ENCODE data around the gene C1orf87.

The C1orf87 gene

DNA sequence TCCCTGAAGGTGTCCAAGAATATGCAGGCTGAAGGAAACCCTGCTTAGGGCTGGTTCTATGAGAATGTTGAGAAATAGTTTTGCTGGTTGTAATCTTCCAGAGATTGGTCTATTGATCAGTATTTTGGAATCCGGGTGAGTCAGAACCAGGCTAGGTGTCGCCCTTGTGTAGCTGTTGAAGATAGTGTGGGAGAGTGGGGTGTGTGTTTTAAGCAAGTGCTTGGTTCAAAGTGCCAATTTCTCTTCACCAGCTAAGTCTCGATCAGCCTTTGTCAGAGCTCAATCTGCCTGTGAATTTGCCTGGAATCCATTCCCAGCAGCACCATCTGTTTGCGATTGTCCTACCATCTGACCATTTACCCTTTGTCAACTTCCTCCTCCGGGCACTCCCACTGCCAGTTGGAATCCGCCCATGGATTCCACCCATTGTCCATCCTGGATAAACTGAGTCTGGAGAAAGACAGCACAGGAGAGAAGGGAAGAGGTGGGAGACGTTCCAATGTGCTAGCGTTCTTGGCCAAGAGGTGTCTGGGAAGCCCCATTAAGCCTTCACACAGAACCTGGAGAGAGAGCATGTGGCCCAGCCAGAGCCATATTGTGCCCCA, 87.6 kb downstream of the C1orf87 start:
- Histone ChIP-seq H3K27me3 (ENCODE audit: insufficient read depth, poor library complexity, severe bottlenecking) (no peaks in the 10 kb centered on the region), H3K27ac (replicated peaks) (no peak overlapping the region), H3K4me3 (replicated peaks; ENCODE audit: insufficient read depth, low read length) (no peak overlapping the region)
- TF ChIP-seq POLR2AphosphoS5 (IDR thresholded peaks at IDR 0.05; ENCODE audit: low read depth) = no peak
- no peak for TF ChIP-seq SPI1 (IDR thresholded peaks at IDR 0.05; ENCODE audit: borderline replicate concordance, low read depth)
- TF ChIP-seq, protein P1, sequence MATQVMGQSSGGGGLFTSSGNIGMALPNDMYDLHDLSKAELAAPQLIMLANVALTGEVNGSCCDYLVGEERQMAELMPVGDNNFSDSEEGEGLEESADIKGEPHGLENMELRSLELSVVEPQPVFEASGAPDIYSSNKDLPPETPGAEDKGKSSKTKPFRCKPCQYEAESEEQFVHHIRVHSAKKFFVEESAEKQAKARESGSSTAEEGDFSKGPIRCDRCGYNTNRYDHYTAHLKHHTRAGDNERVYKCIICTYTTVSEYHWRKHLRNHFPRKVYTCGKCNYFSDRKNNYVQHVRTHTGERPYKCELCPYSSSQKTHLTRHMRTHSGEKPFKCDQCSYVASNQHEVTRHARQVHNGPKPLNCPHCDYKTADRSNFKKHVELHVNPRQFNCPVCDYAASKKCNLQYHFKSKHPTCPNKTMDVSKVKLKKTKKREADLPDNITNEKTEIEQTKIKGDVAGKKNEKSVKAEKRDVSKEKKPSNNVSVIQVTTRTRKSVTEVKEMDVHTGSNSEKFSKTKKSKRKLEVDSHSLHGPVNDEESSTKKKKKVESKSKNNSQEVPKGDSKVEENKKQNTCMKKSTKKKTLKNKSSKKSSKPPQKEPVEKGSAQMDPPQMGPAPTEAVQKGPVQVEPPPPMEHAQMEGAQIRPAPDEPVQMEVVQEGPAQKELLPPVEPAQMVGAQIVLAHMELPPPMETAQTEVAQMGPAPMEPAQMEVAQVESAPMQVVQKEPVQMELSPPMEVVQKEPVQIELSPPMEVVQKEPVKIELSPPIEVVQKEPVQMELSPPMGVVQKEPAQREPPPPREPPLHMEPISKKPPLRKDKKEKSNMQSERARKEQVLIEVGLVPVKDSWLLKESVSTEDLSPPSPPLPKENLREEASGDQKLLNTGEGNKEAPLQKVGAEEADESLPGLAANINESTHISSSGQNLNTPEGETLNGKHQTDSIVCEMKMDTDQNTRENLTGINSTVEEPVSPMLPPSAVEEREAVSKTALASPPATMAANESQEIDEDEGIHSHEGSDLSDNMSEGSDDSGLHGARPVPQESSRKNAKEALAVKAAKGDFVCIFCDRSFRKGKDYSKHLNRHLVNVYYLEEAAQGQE (IDR thresholded peaks at IDR 0.05; ENCODE audit: insufficient replicate concordance, low read depth) = no peak
- TF ChIP-seq, protein P2, sequence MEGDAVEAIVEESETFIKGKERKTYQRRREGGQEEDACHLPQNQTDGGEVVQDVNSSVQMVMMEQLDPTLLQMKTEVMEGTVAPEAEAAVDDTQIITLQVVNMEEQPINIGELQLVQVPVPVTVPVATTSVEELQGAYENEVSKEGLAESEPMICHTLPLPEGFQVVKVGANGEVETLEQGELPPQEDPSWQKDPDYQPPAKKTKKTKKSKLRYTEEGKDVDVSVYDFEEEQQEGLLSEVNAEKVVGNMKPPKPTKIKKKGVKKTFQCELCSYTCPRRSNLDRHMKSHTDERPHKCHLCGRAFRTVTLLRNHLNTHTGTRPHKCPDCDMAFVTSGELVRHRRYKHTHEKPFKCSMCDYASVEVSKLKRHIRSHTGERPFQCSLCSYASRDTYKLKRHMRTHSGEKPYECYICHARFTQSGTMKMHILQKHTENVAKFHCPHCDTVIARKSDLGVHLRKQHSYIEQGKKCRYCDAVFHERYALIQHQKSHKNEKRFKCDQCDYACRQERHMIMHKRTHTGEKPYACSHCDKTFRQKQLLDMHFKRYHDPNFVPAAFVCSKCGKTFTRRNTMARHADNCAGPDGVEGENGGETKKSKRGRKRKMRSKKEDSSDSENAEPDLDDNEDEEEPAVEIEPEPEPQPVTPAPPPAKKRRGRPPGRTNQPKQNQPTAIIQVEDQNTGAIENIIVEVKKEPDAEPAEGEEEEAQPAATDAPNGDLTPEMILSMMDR (IDR thresholded peaks at IDR 0.05; ENCODE audit: insufficient read depth, low read length) = no peak
- TF ChIP-seq GABPA (IDR thresholded peaks at IDR 0.05; ENCODE audit: low read depth) = no peak
- DNase-seq (ENCODE audit: low read depth in 1 of 2, low spot score in 1 of 2) = no peak

- TF ChIP-seq POLR2AphosphoS5 (IDR thresholded peaks at IDR 0.05; ENCODE audit: low read depth) (no peak), GABPA (IDR thresholded peaks at IDR 0.05; ENCODE audit: low read depth) (no peak), SPI1 (IDR thresholded peaks at IDR 0.05; ENCODE audit: borderline replicate concordance, low read depth) (no peak)
- TF ChIP-seq, protein P2 (IDR thresholded peaks at IDR 0.05; ENCODE audit: insufficient read depth, low read length) = no peak
- TF ChIP-seq, protein P1 (IDR thresholded peaks at IDR 0.05; ENCODE audit: insufficient replicate concordance, low read depth) = no peak
Observed at GRCh38 chr1:59979666-59980065, 93.9 kb downstream of the C1orf87 start.

GRCh38 chr1:59978511-59978910, 95.1 kb downstream of the C1orf87 start:
- DNase-seq (ENCODE audit: low read depth in 1 of 2, low spot score in 1 of 2) = no peak
- TF ChIP-seq, protein P1 (IDR thresholded peaks at IDR 0.05; ENCODE audit: insufficient replicate concordance, low read depth) = no peak
- TF ChIP-seq, protein P2 (IDR thresholded peaks at IDR 0.05; ENCODE audit: insufficient read depth, low read length) = no peak
- no peak for TF ChIP-seq SPI1 (IDR thresholded peaks at IDR 0.05; ENCODE audit: borderline replicate concordance, low read depth)
- no peak for TF ChIP-seq GABPA (IDR thresholded peaks at IDR 0.05; ENCODE audit: low read depth)
- TF ChIP-seq POLR2AphosphoS5 (IDR thresholded peaks at IDR 0.05; ENCODE audit: low read depth) = no peak

More at GRCh38 chr1:59979666-59980065, 93.9 kb downstream of the C1orf87 start:
- Histone ChIP-seq H3K27me3 (ENCODE audit: insufficient read depth, poor library complexity, severe bottlenecking) (no peaks in the 10 kb centered on the region), H3K4me3 (replicated peaks; ENCODE audit: insufficient read depth, low read length) (no peak overlapping the region), H3K27ac (replicated peaks) (no peak overlapping the region)
- no peak for DNase-seq (ENCODE audit: low read depth in 1 of 2, low spot score in 1 of 2)

More at GRCh38 chr1:59978511-59978910, 95.1 kb downstream of the C1orf87 start:
- H3K4me3 ChIP-seq (replicated peaks; ENCODE audit: insufficient read depth, low read length) = no peak overlapping the region
- no peak overlapping the region for H3K27ac ChIP-seq (replicated peaks)
- H3K27me3 ChIP-seq (ENCODE audit: insufficient read depth, poor library complexity, severe bottlenecking) = no peaks in the 10 kb centered on the region

Measured in HL-60 (cell line).